G401 (cell line): ENCODE measurements around the gene ADGRL3. TPM values are rescaled to one million over a fixed set of nuclear protein-coding genes. Genes with fewer than 3 reads are reported as not detected.
A peak's percentile ranks its signal among the peaks of the same experiment; 100 is the strongest.
"Not testable (repeated sequence)": the region's sequence is repeated elsewhere in the genome, so short reads cannot be mapped to it uniquely, and the experiment has no call there.

Experiments used
- DNase-seq: peaks from one replicate; pipeline ENCODE4 v3.0.0-alpha.2; 2015; ENCODE audit warnings: low spot score
- in situ Hi-C: cut with HindIII; loops from 2 replicates; pipeline ENCODE4 v1.10.0; 2016; ENCODE audit warnings: low sequenced_read_pairs, mixed read lengths
- total RNA-seq: library from RNA; depleted of rRNA; stranded (reverse); fragments of >200 nt; shearing (Covaris generic); gene quantifications from 2 replicates; pipeline ENCODE4 v1.2.3, GENCODE V29; 2014

The ADGRL3 gene
- total RNA-seq, 1 experiment from 2014 or later, result not detected

GRCh38 chr4:61953386-61953785 lies 753.3 kb downstream of the ADGRL3 start:
- no peak for DNase-seq
- in situ Hi-C loops, result no loop called here

DNA sequence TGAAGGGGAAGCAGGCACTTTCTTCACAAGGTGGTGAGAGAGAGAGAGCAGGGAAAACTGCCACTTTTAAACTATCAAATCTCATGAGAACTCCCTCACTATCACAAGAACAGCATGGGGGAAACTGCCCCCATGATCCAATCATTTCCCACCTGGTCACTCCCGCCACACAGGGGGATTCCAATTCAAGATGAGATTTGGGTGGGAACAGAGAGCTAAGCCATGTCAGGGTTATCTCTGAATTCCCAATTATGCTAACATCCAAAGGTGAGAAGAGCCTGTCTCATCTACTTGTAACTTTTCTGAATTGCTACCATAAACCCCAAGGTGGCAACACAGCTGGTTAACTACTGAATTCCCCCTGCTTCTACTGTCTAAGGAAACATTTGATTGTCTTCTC lies 758.5 kb downstream of the ADGRL3 start:
- in situ Hi-C loops, result no loop called here
- DNase-seq, result no peak

DNA sequence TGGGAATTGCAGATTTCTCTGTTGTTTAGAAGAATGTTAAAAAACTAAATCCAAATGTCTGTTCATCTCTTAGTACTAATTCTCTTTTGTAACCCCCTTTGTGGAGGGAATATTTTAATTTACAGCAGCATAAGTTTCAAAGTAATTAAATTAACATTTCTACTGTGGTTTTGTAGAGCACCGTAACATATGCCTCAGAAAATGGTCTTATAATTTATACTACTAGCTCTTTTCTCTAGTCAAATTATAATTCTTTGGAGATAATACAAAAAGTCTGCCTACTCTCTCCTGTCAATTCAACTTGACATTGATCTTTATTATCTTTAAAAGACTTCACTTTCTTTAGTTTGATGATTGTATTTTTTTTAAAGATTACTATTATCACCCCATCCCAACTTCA lies 759.0 kb downstream of the ADGRL3 start:
- no peak for DNase-seq

DNA sequence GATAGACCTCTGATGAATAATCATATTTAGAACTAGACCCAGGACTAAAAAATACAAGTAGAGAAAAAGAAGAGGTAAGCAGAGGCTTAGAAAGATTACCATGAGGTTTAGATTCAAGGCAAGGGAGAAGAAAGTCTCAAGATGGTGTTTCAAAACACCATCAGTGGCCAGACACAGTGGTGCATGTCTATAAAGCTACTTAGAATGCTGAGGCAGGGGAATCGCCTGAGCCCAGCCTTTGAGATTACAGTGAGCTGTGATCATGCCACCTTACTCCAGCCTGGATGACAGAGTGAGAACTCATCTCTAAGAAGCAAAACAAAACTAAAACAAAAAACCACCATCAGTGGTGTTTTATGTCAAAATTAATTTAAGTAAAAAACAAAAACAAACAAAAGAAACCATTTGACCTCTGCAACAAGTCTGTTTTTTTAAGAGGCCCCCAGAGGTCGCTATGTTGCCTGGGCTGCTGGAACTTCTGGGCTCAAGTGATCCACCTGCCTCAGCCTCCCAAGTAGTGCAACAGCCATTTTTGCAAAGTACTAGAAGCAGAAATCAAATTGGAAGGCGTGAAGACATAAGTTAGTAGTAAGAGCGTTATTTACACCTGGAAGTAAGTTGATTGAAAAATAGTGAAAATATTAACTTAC lies 784.3 kb downstream of the ADGRL3 start:
- in situ Hi-C loops, result no loop called here
- no peak for DNase-seq

More for the DNA sequence above, 759.0 kb downstream of the ADGRL3 start:
- in situ Hi-C loops, result no loop called here

DNA sequence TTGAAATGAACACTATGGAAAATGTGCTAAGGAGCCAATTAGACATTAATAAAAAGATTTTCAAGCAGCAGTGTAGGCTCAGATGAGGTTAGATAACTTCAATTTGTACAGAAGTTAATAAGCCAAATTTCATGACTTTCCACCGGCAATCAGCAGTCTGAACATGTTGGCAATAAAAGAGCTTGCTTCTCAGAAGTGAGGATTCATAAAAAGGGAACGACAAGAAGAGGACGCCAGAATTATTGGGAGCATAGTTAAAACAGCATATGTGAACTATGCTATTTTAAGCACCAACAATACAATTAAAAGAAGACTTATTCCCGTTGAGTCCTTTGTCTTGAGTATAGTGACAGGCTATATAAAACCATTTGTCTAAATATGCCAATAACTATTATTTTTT lies 785.3 kb downstream of the ADGRL3 start:
- in situ Hi-C loops, result no loop called here
- peak; percentile 75 for DNase-seq

- in situ Hi-C loops, result not testable (repeated sequence)
- peak; percentile 50 for DNase-seq
Measured at GRCh38 chr4:61986929-61987328, 786.8 kb downstream of the ADGRL3 start.

- DNase-seq, result peak; percentile 98
- in situ Hi-C loops, result no loop called here
Measured at GRCh38 chr4:61992351-61992750, 792.2 kb downstream of the ADGRL3 start.

DNA sequence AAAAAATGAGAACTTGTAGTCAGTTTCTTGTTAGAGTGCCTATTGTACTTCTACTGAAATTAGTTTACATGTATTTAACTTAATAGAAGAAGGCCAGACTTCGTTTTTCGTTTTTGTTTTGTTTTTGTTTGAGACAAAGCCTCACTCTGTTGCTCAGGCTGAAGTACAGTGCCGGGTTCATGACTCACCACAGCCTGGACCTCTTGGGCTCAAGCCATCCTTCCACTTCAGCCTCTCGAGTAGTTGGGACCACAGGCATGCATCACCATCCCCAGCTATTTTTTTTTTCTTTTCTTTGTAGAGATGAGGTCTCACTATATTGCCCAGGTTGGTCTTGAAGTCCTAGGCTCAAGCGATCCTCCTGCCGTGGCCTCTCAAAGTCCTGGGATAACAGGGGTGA lies 793.9 kb downstream of the ADGRL3 start:
- in situ Hi-C loops, result no loop called here
- no peak for DNase-seq

GRCh38 chr4:61995717-61996340 lies 795.7 kb downstream of the ADGRL3 start:
- peak; percentile 61 for DNase-seq
- in situ Hi-C loops, result no loop called here

- in situ Hi-C loops, result no loop called here
- no peak for DNase-seq
Measured at GRCh38 chr4:61996943-61997342, 796.8 kb downstream of the ADGRL3 start.

DNA sequence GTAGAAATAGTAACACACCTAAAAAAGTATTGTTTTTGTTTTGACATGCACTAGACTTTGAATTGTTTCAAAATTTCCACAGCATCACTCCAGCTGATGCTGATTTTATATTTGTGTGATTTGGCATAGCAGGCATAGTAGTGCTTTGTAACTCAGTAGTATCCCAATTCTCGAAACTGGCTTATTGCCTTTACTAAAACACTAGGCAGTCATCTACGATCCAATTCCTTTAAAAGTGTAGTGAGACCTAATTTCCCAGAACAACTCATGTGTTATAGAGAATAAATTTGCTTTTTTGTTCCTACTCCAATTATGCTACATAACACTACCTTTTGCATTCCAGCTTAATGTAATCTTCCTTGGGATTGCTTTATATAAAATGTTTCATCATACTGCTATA lies 797.7 kb downstream of the ADGRL3 start:
- DNase-seq, result peak; percentile 62
- in situ Hi-C loops, result no loop called here

DNA sequence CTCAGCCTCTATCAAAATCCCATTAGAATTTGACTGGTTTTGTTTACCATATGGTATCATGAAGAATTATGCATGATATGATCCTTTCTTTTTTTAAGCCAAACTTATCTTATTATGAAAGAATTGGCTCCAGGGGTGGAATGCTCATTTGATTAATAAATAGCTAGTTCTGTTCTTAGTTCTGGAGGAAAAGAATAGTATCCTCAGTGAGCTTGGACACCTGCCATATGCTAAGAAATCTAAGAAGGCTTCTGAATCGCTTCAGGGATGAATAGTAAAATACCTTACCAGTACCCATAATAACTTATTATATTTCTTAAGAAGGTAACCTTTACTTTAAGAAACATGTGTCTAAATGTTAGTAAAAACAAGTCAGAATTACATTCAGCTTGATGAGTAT lies 803.6 kb downstream of the ADGRL3 start:
- in situ Hi-C loops, result no loop called here
- DNase-seq, result no peak

GRCh38 chr4:62004881-62005280 lies 804.8 kb downstream of the ADGRL3 start:
- DNase-seq, result no peak
- in situ Hi-C loops, result no loop called here

DNA sequence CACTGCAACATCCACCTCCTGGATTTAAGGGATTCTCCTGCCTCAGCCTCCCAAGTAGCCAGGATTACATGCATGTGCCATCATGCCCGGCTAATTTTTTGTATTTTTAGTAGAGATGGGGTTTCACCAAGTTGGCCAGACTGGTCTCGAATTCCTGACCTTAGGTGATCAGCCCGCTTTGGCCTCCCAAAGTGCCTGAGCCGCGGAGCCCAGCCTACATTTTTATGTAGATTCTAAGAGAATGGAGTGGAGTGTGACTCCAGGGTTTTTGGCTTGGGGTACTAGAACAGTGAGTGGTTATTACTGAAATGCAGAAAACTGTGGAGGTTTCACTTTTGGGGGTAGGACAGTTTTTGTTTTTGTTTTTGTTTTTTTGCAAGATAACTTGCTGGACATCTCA lies 806.0 kb downstream of the ADGRL3 start:
- in situ Hi-C loops, result no loop called here

GRCh38 chr4:62015043-62015739 lies 815.1 kb downstream of the ADGRL3 start:
- peak; percentile 49 for DNase-seq
- in situ Hi-C loops, result no loop called here

More for the DNA sequence above, 806.0 kb downstream of the ADGRL3 start:
- no peak for DNase-seq

GRCh38 chr4:62018537-62018936 lies 818.4 kb downstream of the ADGRL3 start:
- in situ Hi-C loops, result no loop called here
- DNase-seq, result no peak

DNA sequence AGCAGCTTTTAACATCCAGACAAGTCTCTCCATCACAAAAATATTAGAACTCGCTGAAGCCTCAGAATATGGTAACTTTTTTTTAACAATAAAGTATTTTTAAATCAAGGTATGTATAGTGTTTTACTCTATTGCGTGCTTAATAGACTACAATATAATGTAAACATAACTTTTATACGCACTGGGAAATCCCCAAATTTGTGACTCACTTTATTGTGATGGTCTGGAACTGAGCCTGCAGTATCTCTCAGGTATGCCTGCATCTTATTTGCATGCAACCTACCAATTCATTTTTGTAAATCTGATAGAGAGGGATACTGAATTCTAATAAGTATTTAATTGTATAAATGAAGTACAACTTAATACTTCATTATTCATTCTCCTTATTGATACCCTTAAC lies 823.5 kb downstream of the ADGRL3 start:
- DNase-seq, result no peak
- in situ Hi-C loops, result no loop called here

GRCh38 chr4:62028745-62029144 lies 828.6 kb downstream of the ADGRL3 start:
- peak; percentile 26 for DNase-seq
- in situ Hi-C loops, result no loop called here

- in situ Hi-C loops, result no loop called here
- DNase-seq, result no peak
Measured at GRCh38 chr4:62030958-62031357, 830.8 kb downstream of the ADGRL3 start.

GRCh38 chr4:62037571-62037970 lies 837.4 kb downstream of the ADGRL3 start:
- no peak for DNase-seq
- in situ Hi-C loops, result no loop called here
